Hematopoietic multipotent progenitor cell treated with erythropoietin and hydrocortisone succinate and interleukin-3 and kit ligand, for 4 days (in vitro differentiated cells): ENCODE results near the gene ANK3.
A peak's percentile ranks its signal among the peaks of the same experiment; 100 is the strongest.

Experiments used
- DNase-seq: peaks from one replicate; pipeline ENCODE4 v3.0.0-alpha.2; 2015

ANK3 gene

DNA sequence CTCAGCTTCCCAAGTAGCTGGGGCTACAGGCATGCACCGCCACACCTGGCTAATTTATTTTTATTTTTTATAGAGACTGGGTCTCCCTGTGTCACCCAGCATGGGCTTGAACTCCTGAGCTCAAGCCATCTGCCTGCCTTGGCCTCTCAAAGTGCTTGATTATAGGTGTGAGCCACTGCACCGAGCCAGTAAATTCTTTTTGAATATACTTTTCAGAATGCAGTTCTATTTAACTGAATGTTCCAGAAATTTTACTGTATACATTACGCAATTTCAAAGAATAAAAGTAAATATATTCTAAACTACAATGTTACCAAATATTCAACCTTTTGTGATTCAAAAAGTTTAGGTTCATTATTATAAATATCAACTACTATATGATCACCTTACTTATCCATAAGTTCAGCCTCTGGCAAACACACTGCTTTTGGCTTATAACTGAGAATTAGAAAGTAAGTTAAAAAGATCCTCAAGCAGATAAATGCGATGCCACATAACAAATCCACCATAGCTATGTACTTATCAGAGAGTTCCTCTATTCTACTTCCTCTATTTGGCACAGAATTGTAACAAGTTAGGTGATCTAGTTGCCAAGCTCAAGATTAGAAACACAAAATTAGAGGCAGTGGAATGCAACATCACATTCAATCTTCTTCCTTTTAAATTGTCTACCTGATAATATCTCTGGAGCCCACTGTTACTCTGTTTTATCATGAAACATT lies 118.2 kb downstream of the ANK3 start:
- DNase-seq: peak; percentile 85

DNA sequence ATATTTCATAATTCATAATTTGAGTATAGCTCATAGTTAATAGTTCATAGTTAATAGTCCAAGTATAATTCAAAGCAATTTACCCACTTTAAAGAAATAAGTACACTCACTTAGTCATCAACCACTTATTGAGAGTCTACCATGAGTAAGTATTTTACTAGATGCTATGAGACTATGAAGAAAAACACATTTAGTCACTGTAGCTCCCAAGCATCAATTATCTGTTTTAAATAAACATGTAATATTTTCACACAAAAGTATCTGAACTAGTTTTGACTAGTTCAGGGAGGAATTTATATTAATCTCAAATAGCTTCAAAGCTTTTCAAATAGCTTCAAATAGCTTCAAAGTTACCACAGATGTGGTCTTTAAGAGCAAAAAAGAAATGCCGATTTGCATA lies 119.2 kb downstream of the ANK3 start:
- no peak for DNase-seq

DNA sequence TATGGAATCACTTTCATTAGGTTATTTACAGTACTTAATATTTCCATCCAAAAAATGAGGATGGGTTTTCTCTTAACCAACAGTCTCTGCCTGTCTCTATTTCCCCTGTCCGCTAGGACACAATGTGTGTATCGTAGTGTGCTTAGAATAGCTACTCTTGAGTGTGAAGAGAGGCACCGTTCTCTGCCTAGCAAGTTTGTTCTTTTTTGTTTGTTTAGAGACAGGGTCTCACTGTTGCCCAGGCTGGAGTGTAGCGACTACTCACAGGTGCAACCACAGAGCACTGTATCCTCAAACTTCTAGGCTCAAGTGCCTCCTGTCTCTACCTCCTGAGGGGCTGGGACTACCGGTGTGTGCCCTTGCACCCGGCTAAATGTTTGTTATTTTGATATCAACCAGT lies 121.9 kb downstream of the ANK3 start:
- no peak for DNase-seq

DNA sequence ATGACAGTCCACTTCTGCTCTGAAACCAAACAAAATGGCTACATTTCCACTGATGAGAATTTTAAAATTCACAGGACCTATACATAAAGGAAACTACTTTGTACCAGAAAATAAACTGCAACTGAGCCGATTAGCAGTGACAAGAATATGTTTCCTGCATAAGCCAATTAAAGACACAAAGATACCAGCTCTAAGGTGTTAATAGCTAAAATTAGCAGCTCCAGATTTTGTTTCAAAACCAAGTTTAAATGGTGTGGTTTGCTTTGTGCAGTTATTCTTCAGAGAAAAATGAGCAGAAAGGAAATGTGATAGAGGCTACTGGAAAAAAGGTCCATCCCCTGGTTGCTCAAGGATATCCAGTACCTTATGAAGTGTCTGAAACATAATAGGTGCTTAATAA lies 123.2 kb downstream of the ANK3 start:
- DNase-seq: no peak

DNA sequence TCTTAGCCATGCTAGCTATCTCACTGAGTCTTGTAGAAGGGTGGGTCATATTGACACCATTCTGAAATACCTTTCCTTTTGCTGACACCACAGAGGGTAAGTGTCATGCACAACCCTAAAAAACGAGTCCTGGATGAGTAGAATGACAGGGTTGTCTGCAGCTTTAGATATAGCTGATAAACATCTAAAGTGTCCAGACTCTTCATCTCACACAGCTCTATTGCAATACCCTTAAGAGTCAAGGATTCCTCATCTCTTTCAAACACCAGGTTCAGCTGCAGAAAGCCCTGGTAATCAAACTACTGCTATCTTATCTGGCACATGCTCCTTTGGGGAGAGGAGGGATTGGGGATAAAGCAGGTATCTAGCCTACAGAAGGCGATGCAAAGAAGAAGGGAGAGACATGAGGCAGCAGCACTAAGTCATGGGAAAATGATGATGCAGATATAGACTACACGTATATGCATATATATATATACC lies 127.0 kb downstream of the ANK3 start:
- peak; percentile 18 for DNase-seq

DNA sequence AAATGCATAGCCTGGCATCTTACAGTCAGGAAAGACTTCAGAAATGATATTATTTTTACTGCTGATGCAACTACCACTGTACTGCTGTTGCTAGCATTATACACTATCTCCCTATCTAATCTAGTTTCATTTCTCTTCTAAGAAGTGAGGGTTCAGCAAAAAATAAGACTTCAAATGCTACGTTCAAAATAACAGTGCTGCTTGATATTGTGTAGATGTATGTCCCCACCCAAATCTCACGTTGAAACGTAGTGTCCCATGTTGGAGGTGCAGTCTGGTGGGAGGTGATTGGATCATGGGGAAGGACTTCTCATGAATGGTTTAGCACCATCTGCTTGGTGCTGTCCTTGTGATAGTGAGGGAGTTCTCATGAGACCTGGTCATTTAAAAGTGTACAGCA lies 129.4 kb downstream of the ANK3 start:
- peak; percentile 26 for DNase-seq

DNA sequence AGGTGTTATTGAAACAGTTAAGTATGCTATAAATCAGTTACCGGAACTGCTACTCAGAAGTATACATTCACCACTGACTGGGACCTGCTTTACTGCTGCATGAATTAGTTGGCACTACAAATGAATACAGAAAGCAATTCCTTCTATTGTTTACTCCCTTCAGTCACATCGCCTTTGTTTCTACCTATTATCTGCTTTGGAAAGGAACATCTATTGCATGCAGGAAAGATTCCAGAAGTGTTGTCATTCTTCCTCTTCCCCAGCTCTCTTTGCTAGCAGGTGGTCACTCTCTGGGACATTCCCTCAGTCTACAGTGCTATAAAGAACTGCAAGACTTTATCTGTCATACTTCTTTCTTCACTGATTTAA lies 131.3 kb downstream of the ANK3 start:
- no peak for DNase-seq

DNA sequence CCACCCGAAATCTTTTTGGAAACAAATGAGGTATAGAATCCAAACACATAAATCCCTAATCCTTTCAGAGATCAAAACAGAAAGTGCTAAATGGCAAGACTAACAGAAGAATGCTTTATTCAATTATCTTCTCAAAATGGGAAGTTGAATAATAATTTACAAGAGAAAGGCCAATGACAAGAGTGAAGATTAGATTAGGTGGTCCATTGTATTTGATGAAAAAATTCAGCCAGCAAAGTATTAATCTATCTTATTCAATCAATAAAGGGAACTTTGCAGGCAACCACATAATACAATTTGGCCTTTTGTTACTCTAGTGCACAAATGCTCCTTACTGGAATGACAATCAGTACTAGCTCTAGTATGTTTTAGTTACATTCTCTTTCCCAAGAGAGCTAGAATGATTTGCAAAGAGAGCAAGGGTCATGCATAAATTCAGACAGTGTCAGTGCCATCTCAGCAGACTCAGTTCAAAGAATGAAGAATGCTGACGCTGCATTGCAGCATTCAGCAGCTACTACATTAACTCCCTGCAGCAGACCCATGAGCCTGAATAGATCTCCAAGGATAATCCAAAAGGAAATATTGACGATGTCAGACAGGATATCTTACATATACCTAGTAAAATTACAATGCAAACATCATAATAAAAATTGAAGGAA lies 131.8 kb downstream of the ANK3 start:
- DNase-seq: no peak

DNA sequence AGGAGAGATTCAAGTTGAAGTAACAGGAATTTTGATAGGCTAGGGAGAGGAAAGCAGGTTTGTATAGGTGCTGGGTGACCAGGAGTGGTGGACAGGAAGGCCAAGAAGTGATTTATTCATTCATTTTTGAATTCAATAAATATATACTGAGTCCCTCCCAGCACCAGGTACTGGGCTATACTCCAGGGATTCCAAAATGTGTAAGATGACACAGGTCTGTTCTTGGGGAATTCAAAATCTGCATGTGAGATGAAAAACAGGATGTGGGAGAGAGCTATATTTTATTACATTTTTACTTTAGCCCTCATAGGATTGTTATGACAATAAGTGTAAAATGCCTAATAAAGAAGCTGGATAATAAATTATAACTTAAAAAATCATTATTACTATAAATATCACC lies 134.9 kb downstream of the ANK3 start:
- DNase-seq: no peak

DNA sequence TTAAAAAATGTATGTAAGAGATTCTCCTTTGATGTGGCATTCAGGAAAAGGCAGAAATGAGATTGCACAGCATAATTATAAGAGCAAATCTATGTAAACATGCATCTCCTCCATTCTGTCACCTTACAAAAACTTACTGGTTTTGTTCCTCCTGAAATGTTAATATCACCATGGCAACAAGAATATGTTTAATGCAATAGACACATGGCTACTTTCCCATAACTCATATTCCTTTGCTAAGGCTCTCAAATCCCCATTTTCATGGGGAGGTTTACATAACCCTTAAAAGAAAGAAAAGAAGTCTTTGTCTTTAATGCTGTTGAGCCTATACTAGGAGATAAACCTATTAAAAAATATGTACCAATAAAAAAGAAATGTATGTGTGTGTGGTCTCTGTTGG lies 136.2 kb downstream of the ANK3 start:
- no peak for DNase-seq

DNA sequence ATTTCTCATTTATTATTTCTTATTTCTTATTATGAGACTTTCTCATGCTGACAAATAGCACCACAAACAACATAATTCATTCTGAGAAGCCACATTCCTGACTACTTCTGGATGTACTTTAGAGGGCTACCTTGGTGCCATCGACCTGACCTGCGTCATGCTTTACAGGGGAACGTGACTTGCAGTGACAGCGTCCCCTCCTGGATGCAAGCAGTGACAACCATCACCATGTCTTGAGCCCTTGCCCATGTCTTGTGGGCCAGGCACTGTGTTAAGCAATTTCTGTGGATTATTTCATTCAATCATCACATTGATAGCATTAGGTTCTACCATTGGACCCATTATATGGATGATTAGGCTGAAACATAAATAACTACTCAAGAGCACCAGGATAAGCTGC lies 137.0 kb downstream of the ANK3 start:
- DNase-seq: no peak

DNA sequence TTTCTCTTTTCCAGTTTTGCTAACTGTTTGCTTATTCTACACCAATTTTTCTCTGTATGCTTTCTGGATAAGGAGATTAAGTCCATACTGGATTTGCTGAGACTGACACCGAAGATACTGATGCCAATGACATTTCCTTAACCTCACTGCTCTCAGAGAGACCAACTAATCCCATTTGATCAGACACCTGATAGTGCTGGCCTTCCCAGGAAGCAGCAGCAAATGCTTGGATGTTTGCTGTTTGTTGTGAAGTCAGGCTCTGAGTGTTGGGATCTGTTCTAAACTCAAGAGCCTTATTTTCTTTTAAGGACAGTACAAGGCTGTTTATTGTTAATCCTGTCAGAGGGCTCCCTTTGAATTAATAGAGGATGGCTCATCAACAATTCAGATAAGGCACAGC lies 143.3 kb downstream of the ANK3 start:
- DNase-seq: no peak

DNA sequence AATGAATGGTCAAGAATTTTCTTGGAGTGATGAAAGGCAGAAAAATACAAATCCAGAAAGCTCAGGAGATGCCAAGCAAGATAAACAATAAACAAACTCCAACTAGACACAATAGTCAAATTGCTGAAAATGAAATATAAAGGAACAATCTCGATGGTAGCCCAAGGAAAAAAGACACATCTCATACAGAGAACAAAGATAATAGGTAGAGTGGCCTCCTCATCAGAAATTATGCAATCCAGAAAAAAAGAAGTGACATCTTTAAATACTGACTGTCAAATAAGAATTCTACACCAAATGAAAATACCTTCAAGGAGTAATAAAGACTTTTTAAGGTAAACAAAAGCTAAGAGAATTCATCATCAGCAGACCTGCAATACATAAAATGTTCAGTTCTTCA lies 150.4 kb downstream of the ANK3 start:
- DNase-seq: no peak

DNA sequence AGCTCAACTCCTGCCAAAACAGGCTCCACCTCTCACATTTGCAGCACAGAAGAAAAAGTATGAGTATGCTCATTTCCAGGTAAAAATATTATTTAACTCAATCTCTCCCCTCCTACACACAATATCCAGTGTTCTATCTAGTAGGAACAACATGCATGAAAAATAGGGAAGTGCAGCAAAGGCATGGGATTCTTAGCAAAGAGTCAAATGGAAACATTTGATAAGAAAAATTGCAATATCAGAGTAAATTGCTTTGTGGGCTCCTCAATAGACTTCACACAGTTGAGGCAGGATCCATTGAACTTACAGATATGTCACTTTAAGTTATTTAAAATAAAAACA lies 150.9 kb downstream of the ANK3 start:
- DNase-seq: peak; percentile 3

DNA sequence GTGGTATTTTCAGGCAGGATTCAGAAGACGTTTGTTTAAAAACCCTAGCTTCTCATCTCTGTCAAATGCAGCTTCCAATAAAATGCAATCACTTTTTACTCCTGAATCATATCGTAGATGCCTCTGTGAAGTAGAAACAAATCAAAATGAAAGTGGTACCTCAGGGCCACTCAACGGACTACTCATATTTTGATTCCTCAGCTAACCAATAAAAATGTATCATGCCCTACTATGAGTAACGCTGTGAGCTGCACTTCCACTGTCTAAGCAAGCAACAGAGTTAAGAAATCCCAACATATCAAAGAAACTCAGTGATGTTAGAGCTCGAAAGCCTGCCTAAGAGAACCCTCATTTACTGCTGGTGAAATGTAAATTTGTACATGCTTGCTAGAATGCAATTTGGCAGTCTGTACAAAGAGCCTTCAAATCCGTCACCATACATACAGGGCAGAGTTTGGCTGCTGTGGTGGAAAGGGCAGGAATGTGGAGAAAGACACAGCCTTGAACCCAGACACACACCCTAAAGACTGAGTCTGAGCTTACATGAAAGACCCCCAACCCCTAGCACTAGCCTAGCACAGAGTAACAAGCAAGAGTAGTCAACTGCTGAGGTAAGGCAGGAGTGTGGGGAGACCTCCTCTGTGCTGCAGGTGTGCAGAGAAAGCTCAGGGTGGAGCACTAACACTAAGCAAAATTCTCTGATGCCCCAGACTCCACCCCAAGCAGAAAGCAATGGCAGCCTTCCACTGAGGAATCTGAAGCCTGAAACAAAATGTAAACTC lies 151.5 kb downstream of the ANK3 start:
- peak; percentile 41 for DNase-seq

DNA sequence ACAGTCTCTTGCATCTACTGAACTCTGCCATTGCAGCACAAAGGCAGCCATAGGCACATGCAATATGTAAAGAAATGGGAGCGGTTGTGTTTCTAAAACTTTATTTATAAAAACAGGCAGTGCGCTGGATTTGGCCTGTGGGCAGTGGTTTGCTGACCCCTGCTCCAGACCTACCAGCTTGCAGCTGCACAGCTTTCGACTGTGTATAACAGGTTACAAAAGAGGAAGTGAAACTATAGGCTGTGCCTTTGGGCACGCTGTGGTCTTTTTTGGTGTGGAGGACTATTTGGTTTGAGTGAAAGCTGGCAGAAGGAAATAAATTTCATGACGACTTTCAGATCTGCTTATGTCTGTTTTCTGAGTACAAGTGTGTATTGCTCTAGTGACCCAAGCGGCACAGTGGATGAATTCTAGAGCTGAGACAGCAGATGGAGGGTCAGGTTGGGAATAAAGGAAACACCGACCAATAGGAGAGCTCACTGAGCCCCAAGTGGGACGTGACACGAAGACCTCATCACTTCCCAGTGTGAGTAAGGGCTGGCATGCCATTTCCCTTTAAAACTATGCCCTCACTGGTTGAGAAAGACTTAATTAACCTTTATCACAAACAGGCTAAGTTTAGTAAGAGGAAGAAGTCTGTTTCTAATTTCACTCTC lies 152.7 kb downstream of the ANK3 start:
- peak; percentile 86 for DNase-seq

DNA sequence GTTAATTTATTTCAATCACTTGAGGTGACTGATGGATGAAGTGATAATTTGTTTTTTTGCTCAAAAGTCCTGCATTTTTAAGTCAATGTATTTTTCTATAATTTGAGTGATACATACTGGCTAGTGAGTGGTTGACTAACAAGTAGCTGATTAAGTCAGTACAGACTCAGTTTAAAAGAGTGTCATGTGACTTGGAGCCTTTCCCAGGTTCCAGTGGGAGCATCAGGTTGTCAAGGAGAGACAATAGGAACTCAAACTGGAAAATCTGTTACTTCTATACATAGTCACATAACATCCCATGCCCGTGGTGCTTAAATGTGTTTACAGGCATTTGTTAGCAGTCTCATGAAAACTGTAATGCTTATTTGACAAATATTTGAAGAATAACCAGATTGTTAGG lies 154.7 kb downstream of the ANK3 start:
- no peak for DNase-seq

DNA sequence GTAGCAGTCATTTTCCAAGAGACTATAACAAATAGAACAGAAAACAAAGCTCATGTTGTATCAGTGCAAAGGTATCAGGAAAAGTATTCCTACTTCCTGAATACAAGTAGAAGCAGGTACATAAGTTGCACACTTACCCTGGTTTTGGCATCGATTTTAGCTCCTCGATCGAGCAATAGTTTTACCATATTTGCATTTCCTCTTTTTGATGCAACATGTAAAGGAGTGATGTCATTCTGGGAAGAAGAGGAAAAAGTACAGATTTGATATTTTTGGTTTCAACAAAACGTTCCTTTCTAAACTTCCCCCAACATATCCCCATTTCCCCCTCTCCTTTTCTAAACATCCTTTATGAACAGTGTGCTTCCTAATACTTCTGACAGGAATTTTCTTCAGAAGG lies 155.1 kb downstream of the ANK3 start:
- no peak for DNase-seq

DNA sequence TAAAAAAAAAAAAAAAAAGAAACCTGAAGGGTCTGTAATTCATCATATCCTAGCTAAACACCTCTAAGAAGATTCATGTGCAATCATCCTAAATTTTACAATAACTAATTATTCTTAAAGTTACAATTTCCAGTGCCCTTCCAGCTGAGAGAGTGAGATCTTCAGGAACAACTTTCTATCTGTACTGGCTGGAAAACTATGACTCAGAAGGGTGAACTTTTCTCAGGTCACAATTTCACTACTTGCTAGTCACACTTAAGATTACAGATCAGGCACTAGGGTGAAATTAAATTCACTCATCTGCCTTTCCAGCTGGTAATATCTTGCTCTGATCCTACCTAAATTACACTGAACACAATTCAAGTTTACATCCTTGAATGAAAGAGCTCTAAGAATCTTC lies 158.8 kb downstream of the ANK3 start:
- DNase-seq: no peak

DNA sequence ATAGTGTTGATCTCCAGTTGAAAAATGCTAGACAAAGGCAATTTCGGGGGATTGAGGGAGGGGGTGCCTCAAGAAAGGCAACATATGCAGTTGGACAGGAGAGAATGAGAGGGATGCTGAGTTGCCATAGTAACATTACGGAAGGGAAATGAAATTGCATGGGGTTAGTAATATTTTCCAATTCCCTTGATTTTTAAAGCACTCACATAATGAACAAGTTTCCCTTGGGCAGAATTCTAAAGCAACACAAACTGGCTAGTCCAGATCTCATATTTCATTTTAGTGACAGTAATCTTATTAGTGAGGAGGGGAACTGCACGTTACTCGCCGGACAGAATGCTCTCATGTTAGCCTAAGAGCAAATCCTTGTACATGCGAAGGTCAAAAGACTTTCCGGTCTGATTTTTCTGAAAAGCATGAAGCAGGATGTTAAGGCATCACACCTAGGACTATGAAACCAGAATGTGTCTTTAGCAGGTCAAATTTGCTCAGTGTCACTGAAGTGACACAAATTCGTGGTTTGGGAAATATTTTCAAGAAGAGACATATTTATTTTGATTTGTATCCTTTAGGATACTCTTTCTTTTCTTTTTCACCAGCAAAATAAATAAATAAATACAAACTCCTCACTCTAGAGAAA lies 165.5 kb downstream of the ANK3 start:
- DNase-seq: no peak

DNA sequence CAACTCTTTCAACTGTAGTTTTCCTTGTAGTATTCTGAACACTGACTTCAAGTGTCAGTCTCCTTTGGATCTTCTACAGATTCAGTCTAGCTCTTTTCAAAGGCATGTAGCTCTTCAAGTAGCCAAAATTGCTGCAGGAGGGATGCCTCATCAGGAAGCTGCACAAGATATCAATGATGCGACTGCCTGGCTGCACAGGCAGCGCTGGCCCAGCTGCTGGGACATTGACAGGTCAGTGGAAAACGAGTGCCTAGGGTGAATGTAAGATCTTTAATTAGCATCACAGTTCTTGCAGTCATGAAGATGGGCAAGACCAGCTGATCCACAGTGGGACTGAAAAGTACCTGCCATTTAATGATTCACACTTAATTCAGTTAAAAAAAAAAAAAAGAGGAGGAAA lies 167.6 kb downstream of the ANK3 start:
- DNase-seq: no peak

DNA sequence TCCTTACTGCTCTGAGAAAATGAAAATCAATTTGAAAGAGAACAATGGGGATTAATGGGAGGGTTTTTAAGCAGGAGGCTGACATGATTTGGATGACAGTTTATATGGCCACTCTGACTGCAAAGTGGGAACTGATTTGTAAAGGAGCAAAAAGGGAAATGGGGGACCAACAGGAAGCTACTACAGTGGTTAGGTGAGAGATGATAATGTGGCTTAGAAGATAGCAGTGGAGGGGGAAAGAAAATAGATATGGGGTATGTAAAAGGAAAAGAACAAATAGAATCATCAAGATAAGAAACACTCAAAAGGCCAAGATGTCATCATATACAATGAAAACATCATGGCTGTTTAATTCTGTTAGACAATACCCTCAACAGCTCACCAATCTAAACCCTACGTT lies 177.5 kb downstream of the ANK3 start:
- DNase-seq: peak; percentile 58
